GM21515 (cell line): ENCODE data around the gene CAV1.

Experiments
- ATAC-seq: cut with Tn5 transposase; IDR thresholded peaks from one replicate; pipeline ENCODE4 v1.9.1; 2021; ENCODE audit not compliant: unreplicated experiment

Gene CAV1

GRCh38 chr7:116553168-116553964 is 28.5 kb downstream of the CAV1 start:
- ATAC-seq, result no peak

- no peak for ATAC-seq
These were observed 29.6 kb downstream of the CAV1 start for GRCh38 chr7:116554436-116554835.

GRCh38 chr7:116554911-116555310 is 30.1 kb downstream of the CAV1 start:
- no peak for ATAC-seq

- ATAC-seq, result no peak
These were observed 32.3 kb downstream of the CAV1 start for GRCh38 chr7:116557066-116557585.

GRCh38 chr7:116557901-116558300 is 33.1 kb downstream of the CAV1 start:
- ATAC-seq, result no peak

- ATAC-seq, result no peak
These were observed 35.5 kb downstream of the CAV1 start for GRCh38 chr7:116560021-116560970.

- no peak for ATAC-seq
These were observed 37.1 kb downstream of the CAV1 start for GRCh38 chr7:116561697-116562483.

GRCh38 chr7:116562529-116563121 is 37.8 kb downstream of the CAV1 start:
- ATAC-seq, result no peak

GRCh38 chr7:116565981-116566380 is 41.1 kb downstream of the CAV1 start:
- no peak for ATAC-seq

- ATAC-seq, result no peak
These were observed 41.8 kb downstream of the CAV1 start for GRCh38 chr7:116566666-116567065.

- no peak for ATAC-seq
These were observed 44.9 kb downstream of the CAV1 start for GRCh38 chr7:116569737-116570136.

- ATAC-seq, result no peak
These were observed 45.5 kb downstream of the CAV1 start for GRCh38 chr7:116570306-116570705.

- no peak for ATAC-seq
These were observed 46.2 kb downstream of the CAV1 start for GRCh38 chr7:116571037-116571436.

GRCh38 chr7:116571552-116571951 is 46.7 kb downstream of the CAV1 start:
- ATAC-seq, result no peak

GRCh38 chr7:116572036-116572435 is 47.2 kb downstream of the CAV1 start:
- ATAC-seq, result no peak

GRCh38 chr7:116573541-116573940 is 48.7 kb downstream of the CAV1 start:
- no peak for ATAC-seq

- ATAC-seq, result no peak
These were observed 49.4 kb downstream of the CAV1 start for GRCh38 chr7:116574025-116574822.

- no peak for ATAC-seq
These were observed 51.0 kb downstream of the CAV1 start for GRCh38 chr7:116575853-116576252.
